Fibroblast of upper back skin (primary cell): Measurements from ENCODE around the gene PLEKHG7.
"Not testable (repeated sequence)": the region's sequence is repeated elsewhere in the genome, so short reads cannot be mapped to it uniquely, and the experiment has no call there.

Experiments used
- DNase-seq: peaks from one replicate; pipeline ENCODE4 v3.0.0-alpha.2; 2013

The PLEKHG7 gene

GRCh38 chr12:92702754-92703679, at the start of gene PLEKHG7:
PLEKHG7 (plus strand) TSS chr12:92702989; CDS start chr12:92706632, 3,643 bp downstream.
- no peak for DNase-seq

- DNase-seq = not testable (repeated sequence)
Observed at GRCh38 chr12:92654256-92654655, 48.5 kb upstream of the PLEKHG7 start.

GRCh38 chr12:92654929-92655328, 47.9 kb upstream of the PLEKHG7 start:
- DNase-seq = peak; percentile 53

DNA sequence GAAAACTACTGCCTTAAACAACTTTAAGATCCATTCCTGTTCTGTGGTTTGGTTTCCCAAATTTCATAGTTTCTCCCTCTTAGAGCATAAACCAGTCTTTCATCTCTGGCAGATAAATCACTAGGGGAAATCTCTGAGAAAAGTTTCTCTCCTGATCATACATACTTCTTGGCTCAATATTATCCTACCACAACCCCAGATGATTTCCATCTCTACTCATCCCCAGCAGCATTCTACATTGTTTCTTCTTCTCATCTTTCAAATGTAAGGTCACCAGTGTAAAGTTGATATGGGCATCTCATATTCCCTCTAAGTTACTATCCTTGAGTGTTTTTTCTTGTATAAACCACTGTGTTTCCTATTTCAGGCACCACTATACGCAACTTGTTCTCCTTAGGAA, 45.9 kb upstream of the PLEKHG7 start:
- peak; percentile 21 for DNase-seq

GRCh38 chr12:92657770-92658169, 45.0 kb upstream of the PLEKHG7 start:
- no peak for DNase-seq

GRCh38 chr12:92658611-92659010, 44.2 kb upstream of the PLEKHG7 start:
- DNase-seq = no peak

DNA sequence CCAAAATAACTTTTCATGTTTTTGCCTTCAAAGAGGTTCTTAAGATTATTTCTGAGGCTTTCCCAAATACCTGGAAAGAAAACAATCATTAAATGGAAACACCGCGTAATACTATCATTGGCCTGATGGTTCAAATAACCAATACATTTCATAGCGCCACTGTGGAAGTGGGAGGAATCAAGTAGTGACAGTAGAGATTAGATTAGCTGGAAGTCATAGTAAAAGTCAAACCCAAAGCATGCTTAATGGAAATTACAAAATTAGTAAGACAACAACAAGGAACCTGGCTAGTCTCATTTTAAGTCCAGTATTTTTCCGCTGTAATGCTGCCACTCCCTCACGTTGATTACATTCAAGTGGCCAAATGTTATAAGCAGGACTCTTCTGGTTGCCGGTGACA, 41.5 kb upstream of the PLEKHG7 start:
- no peak for DNase-seq

DNA sequence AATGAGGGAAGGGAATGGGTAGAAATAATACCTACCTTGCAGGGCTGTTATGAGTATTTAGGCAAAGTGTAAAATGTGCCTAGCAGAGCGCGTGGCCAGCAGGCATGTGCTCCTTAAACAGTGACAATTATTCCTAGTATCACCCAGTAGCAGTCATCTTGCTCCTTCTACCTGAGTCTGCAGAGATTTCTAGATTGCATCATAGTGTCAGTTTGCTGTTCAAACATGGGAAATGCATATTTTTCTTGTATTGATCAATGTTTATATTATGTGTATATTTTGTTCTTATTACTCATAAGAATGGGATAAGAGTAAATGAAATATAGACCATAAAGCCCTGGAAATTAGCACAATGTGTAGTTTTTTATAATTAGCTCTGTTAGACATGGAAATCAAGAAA, 37.3 kb upstream of the PLEKHG7 start:
- no peak for DNase-seq

DNA sequence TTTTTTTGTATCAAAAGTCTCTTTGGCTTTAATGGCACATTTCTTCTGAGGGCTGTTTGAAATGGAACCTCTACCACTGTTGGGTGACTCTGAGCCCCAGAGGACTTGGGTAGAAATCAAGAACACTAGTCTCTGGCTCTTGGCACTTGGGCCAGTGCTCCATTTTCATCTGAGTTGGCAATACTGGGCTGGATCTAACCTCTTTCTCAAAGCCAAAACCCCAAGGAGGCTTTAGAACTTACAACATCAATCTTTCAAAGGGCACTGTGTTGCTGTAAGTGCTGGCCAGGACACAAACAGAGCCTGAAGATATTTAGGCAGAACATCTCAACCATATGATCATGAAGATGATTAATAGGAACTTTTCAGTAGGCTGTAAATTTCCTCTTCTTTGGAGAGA, 34.0 kb upstream of the PLEKHG7 start:
- DNase-seq = no peak

DNA sequence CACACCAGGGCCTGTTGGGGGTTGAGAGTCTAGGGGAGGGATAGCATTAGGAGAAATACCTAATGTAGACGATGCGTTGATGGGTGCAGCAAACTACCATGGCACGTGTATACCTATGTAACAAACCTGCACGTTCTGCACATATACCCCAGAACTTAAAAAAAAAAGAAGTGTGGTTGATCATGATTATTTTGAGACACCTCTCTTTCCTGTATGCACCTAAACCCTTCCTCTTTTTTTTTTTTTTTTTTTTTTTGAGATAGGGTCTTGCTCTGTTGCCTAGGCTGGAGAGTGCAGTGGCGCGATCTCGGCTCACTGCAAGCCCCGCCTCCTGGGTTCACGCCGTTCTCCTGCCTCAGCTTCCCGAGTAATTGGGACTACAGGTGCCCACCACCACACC, 31.3 kb upstream of the PLEKHG7 start:
- DNase-seq = not testable (repeated sequence)

DNA sequence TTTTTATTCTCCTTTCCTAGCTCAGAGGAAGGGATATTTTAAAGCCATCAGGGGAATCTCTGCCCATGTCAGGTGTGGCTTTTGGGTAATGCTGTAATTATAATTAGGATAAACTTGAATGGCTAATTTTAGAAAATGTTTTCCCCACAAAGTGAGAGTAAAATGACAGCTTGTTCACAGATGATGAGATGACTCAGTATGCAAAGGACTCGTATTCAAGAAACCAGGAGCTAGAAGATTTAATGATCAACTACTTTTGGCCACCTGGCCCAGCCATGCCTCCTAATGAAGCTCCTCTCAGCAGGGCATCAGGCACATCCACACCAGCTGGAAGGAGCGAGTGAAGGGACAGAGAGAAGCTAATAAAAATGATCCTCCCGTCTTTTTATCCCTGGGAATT, 29.0 kb upstream of the PLEKHG7 start:
- no peak for DNase-seq

- no peak for DNase-seq
Observed at GRCh38 chr12:92674500-92674899, 28.3 kb upstream of the PLEKHG7 start.

GRCh38 chr12:92675092-92675865, 27.5 kb upstream of the PLEKHG7 start:
- no peak for DNase-seq

DNA sequence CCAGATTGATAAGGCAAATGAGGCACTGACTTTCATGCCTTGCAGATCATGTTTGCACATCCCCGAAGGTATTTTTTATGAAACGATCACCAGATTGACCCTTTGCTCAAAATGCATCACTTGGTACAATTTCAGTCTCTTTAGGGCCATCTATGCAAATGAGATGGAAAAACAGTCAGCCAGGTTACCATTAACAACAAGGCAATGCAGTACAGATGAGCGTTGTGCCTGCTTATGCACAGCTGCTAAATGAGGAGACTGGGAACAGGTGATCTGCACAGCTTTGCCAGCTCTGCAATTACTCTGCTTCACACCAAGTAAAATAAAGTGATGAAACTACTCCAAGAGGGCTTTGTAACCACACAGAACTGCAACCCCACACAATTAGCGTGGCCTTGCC, 26.1 kb upstream of the PLEKHG7 start:
- DNase-seq = no peak

GRCh38 chr12:92690601-92691000, 12.2 kb upstream of the PLEKHG7 start:
- DNase-seq = no peak

DNA sequence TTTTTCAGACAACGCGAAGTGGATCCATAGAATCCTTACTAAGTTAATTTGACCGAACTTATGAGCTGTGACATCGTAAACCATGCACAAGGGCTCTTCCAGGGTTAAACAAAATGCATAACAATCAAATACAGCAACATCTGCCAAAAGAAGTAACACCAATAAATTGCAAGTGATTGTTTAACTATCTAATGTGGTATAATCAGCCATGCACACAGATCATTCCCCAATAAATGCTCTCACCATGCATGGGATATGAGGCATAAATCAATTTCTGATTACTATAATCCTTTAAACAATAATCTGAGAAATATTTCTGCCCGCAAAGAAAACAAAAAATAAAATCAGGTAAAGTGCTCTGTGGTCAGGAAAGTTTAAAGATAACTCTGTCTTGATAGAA, 7.7 kb upstream of the PLEKHG7 start:
- DNase-seq = no peak

- no peak for DNase-seq
Observed at GRCh38 chr12:92695577-92695976, 7.2 kb upstream of the PLEKHG7 start.

DNA sequence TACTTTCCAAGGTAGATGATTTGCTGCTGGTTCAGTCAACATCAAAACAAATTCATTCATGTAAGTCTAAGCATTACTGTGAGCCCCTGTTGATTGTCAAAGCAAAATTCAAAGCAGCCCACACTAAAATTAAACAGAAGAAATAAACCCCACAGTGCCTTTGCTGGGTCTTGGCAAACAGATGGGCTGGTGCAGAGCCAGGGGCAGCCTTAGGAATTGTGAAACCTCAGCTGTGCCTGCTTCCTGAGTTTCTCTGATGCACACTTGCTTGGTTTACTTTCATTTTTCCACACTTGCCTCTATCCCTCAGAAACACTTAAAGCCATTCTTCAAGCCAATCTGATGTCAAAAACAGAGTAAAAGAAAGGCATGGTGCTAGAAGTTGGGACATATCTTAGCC, 6.6 kb upstream of the PLEKHG7 start:
- DNase-seq = peak; percentile 16

DNA sequence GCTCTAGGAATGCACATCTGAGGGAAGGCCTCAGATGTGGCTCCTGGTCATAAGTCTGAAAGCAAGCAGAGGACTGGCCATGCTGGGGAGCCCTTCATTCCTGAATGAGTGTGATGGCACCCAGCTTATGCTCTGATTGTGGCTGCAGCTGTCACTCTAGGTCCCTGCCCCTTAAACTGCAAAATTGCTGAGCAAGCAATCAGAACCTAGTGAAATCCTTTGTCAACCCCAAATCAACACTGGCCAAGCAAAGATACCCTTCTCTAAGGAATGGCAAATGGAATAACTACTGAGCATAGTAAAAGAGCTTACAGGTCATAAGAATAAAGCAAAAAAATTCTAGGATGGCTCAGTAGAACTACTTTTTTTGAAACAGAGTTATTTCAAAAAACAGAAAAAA, 4.3 kb upstream of the PLEKHG7 start:
- no peak for DNase-seq

- DNase-seq = no peak
Observed at GRCh38 chr12:92701441-92701840, 1.3 kb upstream of the PLEKHG7 start.

GRCh38 chr12:92703786-92704185, 997 bp downstream of the PLEKHG7 start:
- no peak for DNase-seq

DNA sequence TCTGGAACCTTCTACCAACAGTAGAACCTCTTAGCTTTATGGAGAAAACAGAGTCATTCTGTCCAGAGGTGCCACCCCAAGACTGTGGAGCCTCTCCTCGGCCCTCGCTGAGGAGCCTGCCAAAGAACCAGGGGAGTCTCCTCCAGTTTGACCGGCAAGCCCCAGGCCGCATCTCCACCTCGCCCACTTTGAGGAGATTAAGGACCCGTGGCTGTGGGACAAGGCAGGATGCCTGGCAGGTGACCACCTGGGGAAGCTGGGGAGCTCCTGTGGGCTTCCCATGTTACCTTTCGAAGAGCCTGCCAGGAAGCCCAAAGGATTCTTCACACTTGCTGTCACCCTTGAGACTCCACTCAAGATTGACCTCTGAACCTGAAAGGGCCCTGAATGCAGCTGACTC, 3.8 kb downstream of the PLEKHG7 start:
- no peak for DNase-seq

DNA sequence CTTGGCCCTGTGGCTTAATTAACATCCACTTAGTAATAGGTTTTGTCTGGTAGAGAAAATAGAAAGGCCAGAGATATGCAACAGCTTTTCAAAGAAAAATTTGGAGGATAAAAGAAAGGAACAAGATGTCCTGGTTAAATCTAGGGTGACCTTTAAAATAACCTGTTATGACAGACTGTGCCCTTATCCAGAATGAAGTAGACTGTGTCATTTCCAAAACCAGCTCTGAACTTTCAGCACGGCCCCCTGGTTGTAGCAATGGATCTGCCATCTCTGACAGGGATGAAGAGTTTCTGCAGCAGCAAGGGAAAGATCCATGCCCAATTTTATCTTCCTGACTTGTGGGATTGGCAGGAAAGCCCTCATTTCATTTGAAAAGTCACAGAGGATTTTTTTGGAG, 5.1 kb downstream of the PLEKHG7 start:
- DNase-seq = no peak

- DNase-seq = no peak
Observed at GRCh38 chr12:92715625-92716024, 12.8 kb downstream of the PLEKHG7 start.
